Activated CD8-positive, alpha-beta memory T cell treated with anti-CD3 and anti-CD28 coated beads, Interleukin-2, amount 50 U/mL, for 4 hours (primary cell): ENCODE measurements around the gene DTNA.
"Not testable (repeated sequence)": the region's sequence is repeated elsewhere in the genome, so short reads cannot be mapped to it uniquely, and the experiment has no call there.

Experiments
- DNase-seq: peaks from one replicate; pipeline ENCODE4 v3.0.0-alpha.2; 2020

Gene DTNA

GRCh38 chr18:34911081-34911480, 201.0 kb downstream of the DTNA start:
- no peak for DNase-seq

DNA sequence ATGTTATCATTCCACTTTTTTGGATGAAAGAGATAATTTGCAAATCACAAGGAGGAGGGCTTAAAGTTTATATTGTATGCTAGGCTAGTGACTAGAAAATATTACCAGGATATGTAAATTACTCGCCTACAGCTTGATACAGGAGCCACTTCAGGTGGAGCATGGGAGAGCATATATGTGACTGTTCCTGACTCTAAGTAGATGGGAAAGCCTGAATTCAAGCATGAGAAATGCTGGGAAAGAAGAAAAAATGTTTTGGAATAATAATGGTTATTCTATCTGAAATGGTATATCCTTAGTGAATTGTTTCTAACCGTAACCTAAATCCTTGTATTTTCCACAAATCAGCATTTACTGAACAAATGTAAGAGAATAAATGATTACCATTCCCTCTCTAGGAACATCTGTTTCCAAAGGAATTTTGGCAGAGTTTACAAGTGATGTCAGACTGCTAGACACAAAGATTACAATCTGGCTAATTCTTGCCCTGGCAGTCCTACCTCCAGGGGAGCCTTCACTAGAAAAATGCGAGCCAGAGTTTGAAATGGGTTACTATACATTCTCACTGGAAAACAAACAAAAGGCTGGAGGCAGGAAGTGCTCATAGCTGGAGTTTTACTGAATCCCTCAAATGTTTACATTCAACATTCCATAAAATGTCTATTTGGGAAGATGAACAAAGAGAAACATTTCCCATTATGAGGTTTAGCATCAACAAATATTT, 201.7 kb downstream of the DTNA start:
- DNase-seq, result no peak

DNA sequence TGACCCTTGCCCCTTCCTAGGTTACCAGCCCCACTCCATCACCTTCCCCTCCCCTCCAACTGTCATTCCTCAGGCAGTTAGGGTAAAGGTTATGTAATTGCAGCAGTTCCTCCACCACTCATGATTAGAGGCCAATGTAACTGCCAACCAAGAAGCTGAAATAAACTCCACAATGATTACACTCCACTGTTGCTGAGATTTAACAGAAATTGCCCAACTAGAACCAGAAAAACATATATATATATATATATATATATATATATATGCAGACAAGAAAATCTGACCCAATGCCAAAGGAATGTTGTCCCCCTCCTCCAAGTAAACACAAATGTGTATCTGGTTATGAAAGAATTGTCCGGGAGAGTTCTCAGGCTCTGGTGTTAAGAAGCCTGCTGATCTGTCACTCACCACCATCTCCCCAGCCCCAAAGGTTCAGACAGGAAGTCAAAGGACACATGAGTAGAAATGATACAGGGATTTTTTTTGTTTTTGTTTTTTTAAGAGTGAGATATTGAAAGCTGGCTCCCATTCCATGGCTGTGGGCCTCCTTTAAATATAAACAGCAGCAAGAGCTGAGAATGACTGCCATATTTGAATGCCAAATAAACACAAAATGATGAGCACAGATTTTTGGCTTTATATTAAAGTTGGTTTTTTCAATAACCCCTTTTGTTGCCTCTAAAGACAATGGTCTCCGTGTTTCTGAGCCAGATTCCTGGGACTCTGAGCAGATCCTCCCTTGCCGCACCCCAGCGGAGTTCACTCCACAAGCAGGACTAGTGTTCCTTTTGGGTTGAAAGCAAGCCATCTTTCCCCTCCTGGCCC, 204.0 kb downstream of the DTNA start:
- DNase-seq, result no peak

DNA sequence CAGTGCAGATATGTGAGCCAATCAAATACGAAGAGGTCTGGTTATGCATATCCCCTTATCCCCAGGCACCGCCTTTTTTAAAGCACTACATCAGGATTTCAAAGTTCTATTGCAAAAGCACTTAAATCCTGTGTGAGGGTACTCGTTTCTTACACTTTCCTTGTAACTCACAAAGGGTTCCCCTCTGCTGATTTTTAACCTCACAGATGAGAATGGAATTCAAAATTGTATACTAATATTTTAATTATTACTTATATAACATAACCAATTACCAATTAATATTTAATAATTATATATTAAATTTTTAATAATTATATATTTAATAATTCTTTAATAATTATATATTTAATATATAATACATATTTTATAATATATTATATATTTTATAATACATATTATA, 204.9 kb downstream of the DTNA start:
- DNase-seq, result no peak

DNA sequence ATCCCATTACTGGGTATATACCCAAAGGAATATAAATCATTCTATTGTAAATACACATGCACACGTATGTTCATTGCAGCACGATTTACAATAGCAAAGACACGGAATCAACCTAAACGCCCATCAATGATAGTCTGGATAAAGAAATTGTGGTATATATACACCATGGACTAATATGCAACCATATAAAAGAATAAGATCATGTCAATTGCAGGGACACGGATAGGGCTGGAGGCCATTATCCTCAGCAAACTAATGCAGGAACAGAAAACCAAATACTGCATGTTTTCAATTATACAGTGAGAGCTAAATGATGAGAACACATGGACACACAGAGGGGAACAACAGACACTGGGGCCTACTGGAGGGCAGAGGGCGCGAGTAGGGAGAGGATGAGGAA, 206.4 kb downstream of the DTNA start:
- DNase-seq, result not testable (repeated sequence)

- no peak for DNase-seq
Observed at GRCh38 chr18:34918856-34919255, 208.8 kb downstream of the DTNA start.

- no peak for DNase-seq
Observed at GRCh38 chr18:34921226-34921625, 211.1 kb downstream of the DTNA start.

DNA sequence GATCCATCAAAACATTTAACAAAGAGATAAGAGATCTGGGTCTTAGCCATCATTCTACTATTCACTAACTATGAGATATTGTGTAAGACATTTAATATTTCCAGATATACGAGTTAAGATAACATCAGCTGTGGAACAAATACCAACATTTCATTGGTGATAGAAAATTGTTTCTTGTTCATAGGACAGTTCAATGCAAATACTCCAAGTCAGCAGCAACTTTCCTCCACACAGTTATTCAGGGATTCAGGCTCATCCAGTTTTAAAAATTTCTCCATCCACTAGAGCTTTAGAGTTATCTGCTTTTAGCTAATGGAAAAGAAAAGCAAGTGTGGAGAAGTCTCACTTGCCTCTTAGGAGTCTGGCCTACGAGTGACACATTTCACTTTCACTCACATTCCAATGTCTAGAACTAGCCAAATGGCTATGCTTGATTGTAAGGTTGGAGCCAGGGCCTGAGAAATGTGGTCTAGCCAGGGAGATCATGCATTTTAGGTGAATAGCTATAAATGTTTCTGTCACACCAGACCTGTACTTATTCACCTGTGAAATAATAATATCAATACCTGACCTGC, 211.8 kb downstream of the DTNA start:
- DNase-seq, result no peak

GRCh38 chr18:34922594-34922993, 212.5 kb downstream of the DTNA start:
- not testable (repeated sequence) for DNase-seq

DNA sequence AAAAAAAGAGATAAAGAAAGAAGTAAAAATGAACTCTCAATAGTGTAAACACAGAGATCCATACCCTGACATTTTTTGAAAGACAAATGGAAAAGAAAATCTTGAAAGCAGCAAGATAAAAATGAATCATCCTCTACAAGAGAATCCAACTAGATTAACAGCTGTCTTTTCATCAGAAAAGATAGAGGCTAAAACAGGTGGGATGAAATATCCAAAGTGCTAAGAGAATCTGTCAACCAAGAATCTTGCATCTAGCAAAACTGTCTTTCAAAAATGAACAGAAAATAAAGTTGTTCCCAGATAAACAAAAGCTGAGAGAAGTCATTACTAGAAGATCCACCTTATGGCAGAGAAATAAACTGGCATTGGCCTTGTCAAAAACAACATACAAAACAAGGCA, 213.8 kb downstream of the DTNA start:
- no peak for DNase-seq

GRCh38 chr18:34926683-34927082, 216.6 kb downstream of the DTNA start:
- DNase-seq, result no peak

GRCh38 chr18:34928088-34928753, 218.1 kb downstream of the DTNA start:
- DNase-seq, result no peak

GRCh38 chr18:34928754-34929335, 218.7 kb downstream of the DTNA start:
- no peak for DNase-seq

DNA sequence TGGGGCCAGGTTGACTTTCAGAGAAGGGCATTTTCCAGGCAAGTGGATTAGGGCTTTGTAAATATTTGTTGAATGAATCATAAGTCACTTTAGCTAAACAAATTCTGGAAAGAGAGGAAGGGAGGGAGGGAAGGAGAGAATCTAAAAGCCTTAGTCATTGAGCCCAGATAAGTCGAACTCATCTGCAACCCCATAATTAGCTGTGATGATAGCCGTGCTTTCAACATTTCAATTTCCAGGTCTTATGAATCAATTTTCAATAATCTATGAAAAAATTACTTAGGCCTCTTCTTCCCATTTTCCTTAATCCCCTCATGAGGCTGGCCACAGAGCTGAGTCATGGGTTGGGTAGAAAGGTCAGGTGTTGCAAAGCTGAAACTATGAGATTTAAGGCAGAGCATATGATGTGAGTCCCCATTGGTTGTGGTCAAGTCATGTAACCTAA, 219.3 kb downstream of the DTNA start:
- DNase-seq, result no peak

DNA sequence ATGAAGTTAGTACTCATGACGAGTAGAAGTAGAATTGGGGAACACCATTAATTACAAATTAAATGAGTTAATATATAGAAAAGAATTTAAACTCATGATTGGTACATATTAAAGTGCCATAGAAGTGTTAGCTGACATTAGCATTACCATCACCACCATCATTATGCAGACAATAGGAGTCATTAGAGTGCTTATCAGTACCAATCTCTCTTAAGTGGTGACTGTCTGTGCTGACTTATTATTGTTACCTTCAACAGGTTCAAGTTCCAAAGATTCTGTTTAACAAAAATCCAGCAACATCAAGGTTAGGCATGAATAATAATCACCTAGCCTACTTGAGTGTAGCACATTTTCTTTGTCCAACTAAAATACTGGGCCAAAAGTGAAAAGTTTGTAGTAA, 222.3 kb downstream of the DTNA start:
- DNase-seq, result no peak

GRCh38 chr18:34932792-34933466, 222.8 kb downstream of the DTNA start:
- DNase-seq, result no peak

DNA sequence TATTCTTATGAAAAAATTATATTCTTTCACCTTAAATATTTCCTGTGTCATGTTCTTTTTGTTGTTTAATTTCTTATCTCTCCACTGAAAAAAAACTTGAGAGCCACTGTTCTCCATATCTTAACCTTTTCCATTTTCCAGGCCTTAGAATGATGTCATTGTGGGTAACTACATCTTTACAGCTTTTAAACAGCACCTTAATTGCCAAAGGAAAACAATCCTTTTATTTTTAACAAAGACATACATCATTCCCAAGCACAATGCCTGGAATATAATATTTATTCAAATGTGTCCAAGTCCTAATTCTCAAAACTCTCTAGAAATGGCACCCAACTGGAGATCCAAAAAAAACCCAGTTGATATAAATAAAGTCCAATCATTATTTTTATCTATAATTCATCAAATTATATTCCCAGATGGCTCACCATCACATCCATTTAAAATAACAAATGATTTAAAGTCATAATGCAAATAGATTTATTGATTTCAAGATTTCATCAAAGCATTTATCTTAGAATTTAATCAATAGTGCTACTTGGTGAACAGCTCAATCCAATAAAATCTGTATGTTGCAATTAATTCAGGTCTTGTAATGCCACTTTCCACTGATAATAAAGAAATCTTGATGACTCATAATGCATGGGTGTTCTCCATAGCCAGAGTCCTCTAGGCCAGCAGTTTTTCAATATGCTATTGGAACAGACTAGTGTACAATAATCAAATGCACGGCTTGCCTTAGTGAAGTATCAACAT, 224.0 kb downstream of the DTNA start:
- no peak for DNase-seq

DNA sequence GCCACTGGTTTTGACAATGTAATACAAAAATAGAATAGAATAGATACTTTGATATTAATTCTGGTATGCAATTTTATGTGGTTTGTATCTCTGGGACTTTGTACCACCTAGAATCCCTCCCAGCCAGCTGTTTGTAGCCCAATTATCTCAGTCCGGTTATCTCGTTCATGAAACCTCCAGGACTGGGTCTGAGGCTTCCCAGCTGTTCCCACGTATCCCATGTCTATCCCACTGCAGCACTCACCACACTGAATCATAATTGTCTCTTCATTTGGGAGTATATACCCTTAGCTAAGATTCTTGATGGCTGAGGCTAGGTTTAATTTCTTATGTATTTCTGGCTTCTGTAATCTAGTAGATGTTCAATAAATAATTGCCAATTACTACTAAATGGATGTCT, 226.7 kb downstream of the DTNA start:
- no peak for DNase-seq

DNA sequence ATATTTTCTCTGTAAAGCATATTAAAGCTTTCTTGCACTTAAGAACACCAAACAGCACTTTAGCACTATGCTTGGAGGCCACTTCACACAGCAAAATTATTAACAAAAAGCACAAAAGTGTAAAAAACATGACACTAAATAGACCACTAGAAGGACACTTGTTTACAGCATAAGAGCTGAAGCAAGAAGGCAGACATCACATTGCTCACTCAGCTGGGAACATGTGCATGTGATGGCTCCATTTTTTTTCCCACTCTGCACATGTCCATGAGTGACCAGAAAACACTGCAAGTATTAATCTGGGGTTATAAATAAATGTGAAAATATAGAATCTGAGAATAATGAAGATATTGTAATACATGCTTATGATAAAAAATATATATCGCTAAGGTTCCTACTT, 228.0 kb downstream of the DTNA start:
- no peak for DNase-seq
